Dermis microvascular lymphatic vessel endothelial cell (primary cell): ENCODE results near the gene TKTL1. TPM values are rescaled to one million over a fixed set of nuclear protein-coding genes. Genes with fewer than 3 reads are reported as not detected.

Experiments used
- DNase-seq, 2 donors: peaks; one replicate each; pipeline versions ENCODE4 v3.0.0 to v3.0.0-alpha.2; 2010; ENCODE audit warnings: low read depth in 2 of 2
- total RNA-seq: library from RNA; depleted of rRNA; stranded (reverse); fragments of >200 nt; gene quantifications from 2 replicates; pipeline ENCODE4 v1.2.1, GENCODE V29; 2014

The TKTL1 gene
- total RNA-seq, 1 donor from 2014 or later = under 0.01 TPM

DNA sequence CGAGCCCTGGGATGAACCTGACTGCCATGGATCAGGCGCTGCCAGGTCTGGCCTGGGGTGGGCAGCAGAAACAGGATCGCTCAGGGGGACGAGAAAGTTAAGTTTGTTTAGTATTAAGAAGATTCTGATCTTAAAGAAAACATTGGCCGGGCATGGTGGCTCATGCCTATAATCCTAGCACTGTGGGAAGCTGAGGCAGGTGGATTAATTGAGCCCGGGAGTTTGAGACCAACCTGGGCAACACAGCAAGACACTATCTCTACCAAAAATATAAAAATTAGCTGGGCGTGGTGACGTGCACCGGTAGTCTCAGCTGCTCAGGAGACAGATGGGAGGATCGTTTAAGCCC, 79.5 kb downstream of the TKTL1 start:
- no peak for DNase-seq

DNA sequence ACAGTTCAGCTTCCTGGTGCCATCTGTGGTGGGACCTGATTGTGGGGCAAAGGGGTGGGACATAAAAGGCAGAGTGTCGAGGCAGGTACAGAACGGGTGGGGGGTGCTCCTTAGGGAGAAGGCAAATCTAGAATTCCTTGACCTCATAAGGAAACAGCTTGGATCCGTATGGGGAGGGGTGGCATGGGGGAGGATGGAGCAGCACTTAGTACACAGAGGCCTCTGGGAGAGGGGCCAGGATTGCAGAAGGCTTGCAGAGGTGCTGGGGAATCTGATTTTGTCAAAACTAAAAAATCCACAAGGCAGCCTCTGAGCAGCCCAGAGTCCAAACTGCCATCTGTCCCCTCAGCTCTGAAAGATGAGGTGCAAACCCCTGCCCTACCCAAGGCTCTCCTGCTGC, 81.2 kb downstream of the TKTL1 start:
- no peak for DNase-seq

DNA sequence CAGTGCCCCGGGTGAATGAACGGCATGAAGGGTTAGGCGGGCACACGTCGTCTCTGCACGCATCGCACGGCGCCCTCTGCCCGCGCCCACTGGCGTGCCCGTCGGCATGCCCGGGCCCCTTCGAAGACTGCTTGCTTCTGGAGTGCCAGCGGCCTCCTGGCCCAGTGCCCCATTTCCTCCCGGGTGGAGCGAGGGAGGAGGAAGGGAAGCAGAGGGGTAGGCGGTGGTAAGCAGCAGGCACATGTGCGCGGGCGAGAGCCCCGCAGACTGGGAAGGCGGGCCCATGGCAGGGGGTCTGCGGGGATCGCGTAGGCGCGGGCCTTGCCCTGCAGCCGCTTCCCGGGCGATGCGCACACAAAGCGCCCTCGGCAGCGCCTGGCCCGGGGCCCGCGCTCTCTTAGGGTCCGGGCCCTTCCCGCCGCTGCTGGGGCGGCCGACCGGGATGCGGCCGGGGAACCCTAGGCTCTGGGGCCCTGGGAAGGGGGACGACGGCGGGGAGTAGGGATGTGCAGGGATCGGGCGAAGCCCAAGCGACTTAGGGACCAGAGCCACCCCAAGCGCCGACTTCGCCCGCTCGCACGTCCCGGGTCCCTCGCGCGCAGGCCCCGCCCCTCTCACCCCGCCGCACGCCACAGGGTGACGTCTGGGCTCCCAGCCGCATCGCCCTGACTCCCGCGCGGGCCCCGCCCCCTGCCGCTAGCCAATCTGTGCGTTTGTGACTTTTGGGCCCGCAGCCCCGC, 82.6 kb downstream of the TKTL1 start:
- peak in 1 of 2 donors; percentile 45 for DNase-seq

DNA sequence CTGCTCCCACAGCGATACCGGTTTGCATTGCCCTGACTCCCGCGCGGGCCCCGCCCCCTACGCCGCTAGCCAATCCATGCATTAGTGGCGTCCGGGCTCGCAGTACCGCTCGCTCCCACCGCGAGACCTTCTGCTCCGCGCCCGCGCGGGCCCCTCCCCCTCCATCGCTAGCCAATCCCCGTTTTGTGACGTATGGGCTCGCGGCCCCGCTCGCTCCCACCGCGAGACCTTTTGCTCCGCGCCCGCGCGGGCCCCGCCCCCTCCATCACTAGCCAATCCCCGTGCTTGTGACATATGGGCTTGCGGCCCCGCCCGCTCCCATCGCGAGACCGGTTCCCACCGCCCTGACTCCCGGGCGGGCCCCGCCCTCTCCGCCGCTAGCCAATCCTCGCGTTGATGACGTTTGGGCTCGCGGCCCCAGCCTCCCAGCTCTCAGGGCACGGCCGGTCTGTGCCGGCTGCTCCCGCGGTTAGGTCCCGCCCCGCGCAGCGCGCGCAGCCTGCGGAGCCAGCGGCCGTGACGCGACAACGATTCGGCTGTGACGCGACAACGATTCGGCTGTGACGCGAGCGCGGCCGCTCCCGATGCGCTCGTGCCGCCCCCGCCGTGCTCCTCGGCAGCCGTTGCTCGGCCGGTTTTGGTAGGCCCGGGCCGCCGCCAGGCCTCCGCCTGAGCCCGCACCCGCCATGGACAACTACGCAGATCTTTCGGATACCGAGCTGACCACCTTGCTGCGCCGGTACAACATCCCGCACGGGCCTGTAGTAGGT, 83.4 kb downstream of the TKTL1 start, which contains the start of gene EMD:
Gene EMD, plus strand, starts transcription at position 497 of the 770 bp plus-strand sequence. Its CDS starts 190 bp downstream, at position 687.
- DNase-seq = peak; percentile 91 to 97

DNA sequence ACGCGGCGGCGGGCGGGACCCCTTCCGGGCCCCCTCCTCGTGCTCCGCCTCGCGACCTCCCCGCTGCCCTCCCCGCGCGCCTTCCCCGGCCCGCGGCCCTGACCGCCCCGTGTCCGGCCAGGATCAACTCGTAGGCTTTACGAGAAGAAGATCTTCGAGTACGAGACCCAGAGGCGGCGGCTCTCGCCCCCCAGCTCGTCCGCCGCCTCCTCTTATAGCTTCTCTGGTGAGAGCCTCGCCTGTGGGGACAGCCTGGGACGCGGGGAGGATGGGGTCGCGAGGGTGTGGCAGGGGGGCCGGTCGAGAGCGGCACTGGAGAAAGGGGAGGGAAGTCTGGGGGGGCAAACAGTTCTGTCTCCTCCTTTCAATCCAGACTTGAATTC, 84.0 kb downstream of the TKTL1 start:
- no peak for DNase-seq

Other genes starting within 250 kb of the TKTL1 start
- gene MECP2, start 198.1 kb upstream of the TKTL1 start, total RNA-seq = 13.2 and 17.1 TPM in 2 replicates
- 0.13 and 0.51 TPM in 2 replicates for gene OPN1LW, start 151.6 kb upstream of the TKTL1 start, total RNA-seq
- not detected in 2 replicates for gene OPN1MW, start 113.2 kb upstream of the TKTL1 start, total RNA-seq
- not detected in 2 replicates for gene OPN1MW2, start 76.0 kb upstream of the TKTL1 start, total RNA-seq
- not detected in 2 replicates for gene OPN1MW3, start 38.2 kb upstream of the TKTL1 start, total RNA-seq
- 0.13 TPM in 1 of 2 replicates, not detected in the other for gene TEX28, start 671 bp upstream of the TKTL1 start, total RNA-seq
- 1,135 and 1,161 TPM in 2 replicates for gene FLNA, start 78.8 kb downstream of the TKTL1 start, total RNA-seq
- gene EMD, start 83.5 kb downstream of the TKTL1 start, total RNA-seq = 17.8 and 20.5 TPM in 2 replicates
- 2,372 and 2,629 TPM in 2 replicates for gene RPL10, start 102.6 kb downstream of the TKTL1 start, total RNA-seq
- 105 and 121 TPM in 2 replicates for gene DNASE1L1, start 113.5 kb downstream of the TKTL1 start, total RNA-seq
- gene TAFAZZIN, start 115.7 kb downstream of the TKTL1 start, total RNA-seq = 11.9 and 14.9 TPM in 2 replicates
- gene ATP6AP1, start 132.9 kb downstream of the TKTL1 start, total RNA-seq = 58.0 and 105 TPM in 2 replicates
- gene GDI1, start 141.4 kb downstream of the TKTL1 start, total RNA-seq = 27.0 and 43.0 TPM in 2 replicates
- gene FAM50A, start 148.3 kb downstream of the TKTL1 start, total RNA-seq = 43.9 and 60.2 TPM in 2 replicates
- gene PLXNA3, start 162.5 kb downstream of the TKTL1 start, total RNA-seq = 3.0 and 6.2 TPM in 2 replicates
- gene LAGE3, start 183.5 kb downstream of the TKTL1 start, total RNA-seq = 14.9 and 16.9 TPM in 2 replicates
- 29.8 and 38.1 TPM in 2 replicates for gene UBL4A, start 190.8 kb downstream of the TKTL1 start, total RNA-seq
- gene SLC10A3, start 194.8 kb downstream of the TKTL1 start, total RNA-seq = 8.1 and 14.4 TPM in 2 replicates
- 13.7 and 20.9 TPM in 2 replicates for gene FAM3A, start 220.4 kb downstream of the TKTL1 start, total RNA-seq